Thyroid gland (tissue), 4 donors: ENCODE measurements around the gene SLC66A3.

Source experiments
- CTCF ChIP-seq, 6 experiments: fragments of 200-600 bp in 3 of 6; fragments of 450-650 bp in 3 of 6; sonication (generic) in 3 of 6; IDR thresholded peaks; one replicate each; pipeline ENCODE4 v1.5.1; 2016 to 2019; ENCODE audit warnings: antibody characterized with exemption in 6 of 6, mild to moderate bottlenecking in 2 of 6, inconsistent platforms in 1 of 6, moderate library complexity in 1 of 6
- POLR2A ChIP-seq, 2 donors: fragments of 450-650 bp; IDR thresholded peaks; one replicate each; pipeline ENCODE4 v1.6.1; 2017; ENCODE audit warnings: antibody characterized with exemption in 2 of 2, mild to moderate bottlenecking in 2 of 2, moderate library complexity in 1 of 2

DNA sequence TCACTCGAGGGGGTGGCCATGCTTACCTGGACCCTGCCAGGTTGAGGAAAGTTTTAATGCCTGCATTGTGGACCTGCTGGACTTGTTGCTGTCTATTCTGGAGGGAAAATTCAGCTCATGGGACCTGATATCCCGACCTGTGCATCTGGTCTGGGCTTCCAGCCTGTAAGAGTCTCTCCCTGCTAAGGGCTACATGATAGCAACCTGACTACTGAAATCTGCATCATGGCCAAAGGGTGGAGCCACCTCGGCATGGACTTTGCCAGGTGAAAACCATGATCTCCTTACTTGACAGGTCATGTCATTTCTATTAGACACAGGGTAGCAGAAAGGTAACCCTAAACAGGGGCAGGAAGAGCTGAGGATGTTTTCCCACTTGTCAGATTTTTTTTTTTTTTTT, 12.9 kb upstream of the SLC66A3 start:
- no peak for TF ChIP-seq CTCF (IDR thresholded peaks at IDR 0.05)
- TF ChIP-seq POLR2A (IDR thresholded peaks at IDR 0.05), result no peak
